GM12875 (cell line): ENCODE results near the gene NEK4.
"Not testable (repeated sequence)": the region's sequence is repeated elsewhere in the genome, so short reads cannot be mapped to it uniquely, and the experiment has no call there.

Experiments
- H3K4me3 ChIP-seq: one replicate; pipeline ENCODE4 v1.5.1; 2011; ENCODE audit warnings: low read depth, low read length, control low read depth
- TF ChIP-seq, protein P1 (sequence below): IDR thresholded peaks from 2 replicates; pipeline ENCODE4 v1.5.1; 2011; ENCODE audit warnings: low read depth, mild to moderate bottlenecking, control low read depth, inconsistent platforms, low read length, moderate library complexity, borderline replicate concordance; ENCODE audit not compliant: insufficient read depth

The NEK4 gene

DNA sequence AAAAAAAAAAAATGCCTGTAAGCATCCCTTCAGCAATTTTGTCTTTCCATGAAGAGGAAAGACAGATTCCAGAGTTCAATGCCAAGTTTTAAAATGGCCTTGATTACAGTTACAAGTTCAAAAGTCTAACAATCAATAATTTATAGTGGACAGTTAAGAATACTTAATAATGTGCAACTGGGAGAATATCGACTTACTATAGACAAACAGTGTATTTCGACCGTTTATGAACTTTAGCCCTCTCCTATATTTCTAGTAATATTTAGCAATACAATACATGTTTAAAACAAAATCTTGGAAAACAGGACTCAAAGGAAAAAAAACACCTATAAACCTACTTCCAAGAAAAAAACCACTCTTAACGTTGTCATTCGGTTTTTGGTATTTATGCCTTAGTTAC, 86.6 kb downstream of the NEK4 start:
- TF ChIP-seq, protein P1, sequence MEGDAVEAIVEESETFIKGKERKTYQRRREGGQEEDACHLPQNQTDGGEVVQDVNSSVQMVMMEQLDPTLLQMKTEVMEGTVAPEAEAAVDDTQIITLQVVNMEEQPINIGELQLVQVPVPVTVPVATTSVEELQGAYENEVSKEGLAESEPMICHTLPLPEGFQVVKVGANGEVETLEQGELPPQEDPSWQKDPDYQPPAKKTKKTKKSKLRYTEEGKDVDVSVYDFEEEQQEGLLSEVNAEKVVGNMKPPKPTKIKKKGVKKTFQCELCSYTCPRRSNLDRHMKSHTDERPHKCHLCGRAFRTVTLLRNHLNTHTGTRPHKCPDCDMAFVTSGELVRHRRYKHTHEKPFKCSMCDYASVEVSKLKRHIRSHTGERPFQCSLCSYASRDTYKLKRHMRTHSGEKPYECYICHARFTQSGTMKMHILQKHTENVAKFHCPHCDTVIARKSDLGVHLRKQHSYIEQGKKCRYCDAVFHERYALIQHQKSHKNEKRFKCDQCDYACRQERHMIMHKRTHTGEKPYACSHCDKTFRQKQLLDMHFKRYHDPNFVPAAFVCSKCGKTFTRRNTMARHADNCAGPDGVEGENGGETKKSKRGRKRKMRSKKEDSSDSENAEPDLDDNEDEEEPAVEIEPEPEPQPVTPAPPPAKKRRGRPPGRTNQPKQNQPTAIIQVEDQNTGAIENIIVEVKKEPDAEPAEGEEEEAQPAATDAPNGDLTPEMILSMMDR: no peak
- H3K4me3 ChIP-seq: no peak overlapping the region

- TF ChIP-seq, protein P1: no peak
- no peak overlapping the region for H3K4me3 ChIP-seq
These were observed 87.1 kb downstream of the NEK4 start for GRCh38 chr3:52683611-52684010.

- TF ChIP-seq, protein P1: no peak
- no peak overlapping the region for H3K4me3 ChIP-seq
These were observed 88.7 kb downstream of the NEK4 start for GRCh38 chr3:52682016-52682415.

DNA sequence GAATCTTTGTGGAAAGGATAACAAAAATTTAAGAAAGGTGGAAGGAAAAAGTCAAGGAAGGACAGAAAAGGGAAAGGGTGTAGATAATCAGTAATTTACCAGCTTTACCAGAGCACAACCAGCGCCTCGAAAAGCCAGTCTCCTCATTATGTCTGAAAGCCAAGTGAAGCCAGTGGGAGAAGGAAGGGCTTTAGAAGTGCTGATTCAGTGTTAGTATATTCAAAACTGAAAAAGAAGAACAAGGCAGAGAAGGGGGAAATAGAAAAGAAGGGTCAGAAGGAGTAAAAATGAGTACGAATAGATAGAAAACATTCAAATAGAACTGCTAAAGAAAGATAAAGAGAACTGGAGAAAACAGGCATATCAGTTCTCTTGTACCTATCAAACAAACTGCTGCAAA, 89.1 kb downstream of the NEK4 start:
- TF ChIP-seq, protein P1: no peak
- H3K4me3 ChIP-seq: no peak overlapping the region

GRCh38 chr3:52679811-52680210, 90.9 kb downstream of the NEK4 start:
- TF ChIP-seq, protein P1: no peak
- no peak overlapping the region for H3K4me3 ChIP-seq

DNA sequence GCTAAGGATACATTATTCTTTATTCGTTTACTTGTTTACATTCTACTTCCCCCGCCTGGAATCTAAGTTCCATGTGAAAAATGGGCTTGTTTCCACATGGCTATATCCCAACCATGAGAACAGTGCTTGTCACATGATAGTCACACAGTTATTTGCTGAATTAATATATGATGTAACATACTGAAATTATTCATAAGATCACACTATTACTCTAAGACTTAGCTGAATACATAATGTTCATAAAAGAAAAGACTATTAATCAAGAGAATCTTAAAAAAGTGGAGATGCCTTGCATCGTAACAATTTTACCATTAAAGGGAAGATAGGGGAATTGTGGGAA, 91.6 kb downstream of the NEK4 start:
- TF ChIP-seq, protein P1: no peak
- no peak overlapping the region for H3K4me3 ChIP-seq

DNA sequence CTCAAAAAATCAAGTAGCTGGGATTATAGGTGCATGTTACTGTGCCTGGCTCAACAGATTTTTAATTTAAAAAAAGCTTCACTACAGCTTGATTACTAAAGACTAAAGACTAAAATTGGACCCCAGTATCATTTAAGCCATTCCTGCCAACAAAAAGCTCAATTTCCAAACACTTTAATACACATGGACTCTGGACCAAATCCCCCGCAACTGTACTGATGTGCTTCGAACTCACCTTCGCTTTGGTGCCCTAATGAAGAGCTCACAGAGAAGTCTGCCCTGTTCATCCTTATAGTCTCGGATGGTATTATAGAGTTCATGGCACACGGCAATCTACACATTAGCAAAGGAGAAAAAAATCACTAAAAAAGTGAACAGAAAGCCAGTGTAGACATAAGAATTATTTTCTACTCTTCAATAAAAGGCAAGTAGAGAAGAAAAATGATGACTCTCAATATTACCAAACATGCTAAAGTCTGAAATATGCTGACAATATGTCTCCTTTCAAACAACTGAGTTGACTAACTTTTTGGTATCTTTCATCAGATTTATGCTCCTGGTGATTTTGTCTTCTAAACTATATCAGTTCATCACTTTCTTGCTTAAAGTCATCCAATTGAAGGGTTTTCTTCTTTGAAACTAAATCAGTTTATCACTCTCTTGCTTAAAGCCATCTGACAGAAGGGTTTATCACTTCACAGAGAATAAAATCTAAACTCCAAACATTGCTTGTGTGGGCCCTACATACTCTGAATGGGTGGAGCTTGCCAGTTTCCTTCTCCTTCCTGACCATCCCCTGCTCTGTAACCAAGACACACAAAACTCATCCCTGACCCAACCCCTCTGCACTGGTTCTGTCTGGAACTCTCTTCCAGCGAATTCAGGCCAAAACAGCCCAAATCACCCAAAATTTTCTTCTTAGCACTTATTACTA, 92.2 kb downstream of the NEK4 start:
- TF ChIP-seq, protein P1: no peak
- H3K4me3 ChIP-seq: no peak overlapping the region

DNA sequence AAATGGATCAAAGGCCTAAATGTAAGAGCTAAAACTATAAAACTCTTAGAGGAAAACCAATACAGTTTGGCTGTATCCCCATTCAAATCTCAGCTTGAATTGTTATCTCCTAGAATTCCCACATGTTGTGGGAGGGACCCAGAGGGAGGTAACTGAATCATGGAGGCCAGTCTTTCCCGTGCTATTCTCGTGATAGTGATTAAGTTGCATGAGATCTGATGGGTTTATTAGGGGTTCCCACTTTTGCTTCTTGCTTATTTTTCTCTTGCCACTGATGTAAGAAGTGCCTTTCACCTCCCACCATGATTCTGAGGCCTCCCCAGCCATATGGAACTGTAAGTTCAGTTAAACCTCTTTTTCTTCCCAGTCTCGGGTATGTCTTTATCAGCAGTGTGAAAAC, 94.5 kb downstream of the NEK4 start:
- not testable (repeated sequence) for H3K4me3 ChIP-seq
